AML-193 (cell line): Measurements from ENCODE around the gene LARP4B.

Experiments
- DNase-seq, 2 experiments: peaks; one replicate each; lab custom pipeline; 2025; lab: John Stamatoyannopoulos, UW

The LARP4B gene

DNA sequence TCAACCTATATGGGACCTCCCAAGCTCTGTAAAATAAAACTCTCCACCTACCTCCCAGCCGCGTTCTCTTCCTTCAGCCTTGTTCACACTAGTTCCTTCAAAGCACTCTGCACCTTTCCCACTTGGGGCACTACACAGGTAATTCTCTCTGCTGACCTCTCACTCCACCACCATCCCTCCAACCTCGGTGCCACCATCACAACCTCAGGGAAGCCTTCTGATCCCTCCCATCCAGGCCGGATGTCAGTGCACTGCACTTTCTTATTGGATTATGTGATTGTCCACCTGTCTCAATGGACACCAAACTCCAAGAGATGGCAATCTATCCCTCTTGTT is 7.0 kb downstream of the LARP4B start:
- no peak for DNase-seq

DNA sequence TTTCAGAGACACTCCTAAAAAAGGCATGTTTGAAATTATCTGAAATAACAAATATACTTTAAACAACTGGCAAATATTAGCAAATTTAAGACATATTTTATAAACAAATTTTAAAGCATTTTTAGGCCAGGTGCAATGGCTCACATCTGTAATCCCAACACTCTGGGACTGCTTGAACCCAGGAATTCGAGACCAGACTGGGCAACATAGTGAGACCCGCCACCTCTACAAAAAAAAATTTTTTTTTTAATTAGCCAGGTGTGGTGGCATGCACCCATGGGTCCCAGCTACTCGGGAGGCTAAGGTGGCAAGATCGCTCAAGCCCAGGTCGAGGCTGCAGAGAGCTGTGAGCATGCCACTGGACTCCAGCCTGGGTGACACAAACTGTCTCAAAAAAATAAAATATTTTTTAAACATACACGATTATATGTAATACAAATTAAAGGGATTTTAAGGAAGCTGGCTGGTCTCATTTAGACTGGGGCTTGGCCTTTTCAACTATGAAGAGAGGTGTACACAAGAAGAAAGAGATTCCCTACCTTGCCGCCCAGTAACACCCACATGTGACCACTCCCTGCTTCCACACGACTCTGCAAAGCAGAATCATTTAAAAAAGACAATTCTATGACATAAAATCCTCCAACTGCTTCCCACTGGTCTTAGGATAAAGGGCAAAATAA is 7.5 kb downstream of the LARP4B start:
- no peak for DNase-seq

DNA sequence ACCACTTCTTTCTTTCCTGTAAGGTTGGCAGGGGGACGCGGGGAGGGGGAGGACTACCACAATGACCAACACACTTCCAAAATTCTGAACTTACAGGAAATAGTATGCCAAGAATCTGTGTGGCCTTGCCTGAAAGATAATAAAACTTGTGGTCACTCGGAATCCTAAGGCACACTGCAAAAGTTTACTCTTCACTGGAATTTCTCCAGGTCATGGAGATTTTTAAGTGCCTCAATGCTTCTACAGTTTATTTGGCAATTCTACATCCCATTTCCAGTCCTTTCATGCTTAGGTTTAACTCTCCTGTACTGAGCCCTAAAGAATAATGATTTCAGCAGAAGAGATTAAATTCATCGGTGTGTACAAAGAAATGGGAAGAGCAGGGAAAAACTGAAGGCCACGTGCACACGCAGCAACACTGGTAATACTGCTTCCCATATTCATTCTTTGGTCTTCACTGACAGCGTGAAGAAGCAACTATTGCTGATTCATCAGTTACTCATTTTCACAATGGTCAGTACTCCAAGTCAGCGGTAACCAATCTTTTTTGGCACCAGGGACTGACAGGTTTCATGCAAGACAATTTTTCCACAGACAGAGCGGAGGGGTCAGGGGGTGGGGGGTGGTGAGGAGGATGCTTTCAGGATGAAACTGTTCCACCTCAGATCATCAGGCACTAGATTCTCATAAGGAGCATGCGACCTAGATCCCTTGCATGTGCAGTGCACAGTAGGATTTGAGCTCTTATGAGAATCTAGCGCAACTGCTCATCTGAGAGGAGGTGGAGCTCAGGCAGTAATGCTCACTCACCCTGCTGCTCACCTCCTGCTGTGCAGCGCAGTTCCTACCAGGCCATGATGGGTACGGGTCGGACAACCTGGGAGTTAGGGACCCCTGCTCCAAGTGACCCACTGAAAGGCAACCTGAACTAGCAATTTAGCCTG is 9.8 kb downstream of the LARP4B start:
- DNase-seq, result no peak

DNA sequence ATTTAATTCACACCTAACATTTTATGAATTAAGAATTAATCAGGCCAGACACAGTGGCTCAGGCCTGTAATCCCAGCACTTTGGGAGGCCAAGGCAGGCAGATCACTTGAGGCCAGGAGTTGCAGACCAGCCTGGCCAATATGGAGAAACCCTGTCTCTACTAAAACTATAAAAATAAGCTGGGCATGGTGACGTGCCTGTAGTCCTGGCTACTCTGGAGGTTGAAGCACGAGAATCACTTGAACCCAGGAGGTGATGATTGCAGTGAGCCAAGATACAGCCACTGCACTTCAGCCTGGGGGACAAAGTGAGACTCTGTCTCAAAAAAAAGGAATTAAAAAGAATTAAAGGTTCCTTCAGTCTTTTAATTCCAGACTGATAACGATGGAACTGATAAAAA is 11.1 kb downstream of the LARP4B start:
- no peak for DNase-seq

DNA sequence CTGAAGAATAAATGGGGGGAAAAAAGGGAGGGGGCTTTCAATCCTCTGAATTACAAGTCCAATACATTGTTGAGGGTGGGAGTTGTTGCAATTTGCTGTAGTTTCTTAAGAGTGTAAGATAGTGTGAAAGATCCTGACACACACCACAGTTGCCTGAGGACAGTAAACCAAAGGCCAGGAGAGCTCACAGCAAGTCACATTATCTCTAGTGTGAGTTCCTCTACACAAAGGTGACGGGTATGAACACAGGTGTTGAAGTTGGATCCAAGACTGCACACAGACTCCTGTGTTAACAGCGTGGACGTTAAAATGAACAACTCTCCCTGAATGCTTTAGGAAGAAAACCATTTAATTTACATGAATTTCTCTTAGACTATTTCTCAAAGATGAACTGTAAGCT is 12.0 kb downstream of the LARP4B start:
- DNase-seq, result no peak

DNA sequence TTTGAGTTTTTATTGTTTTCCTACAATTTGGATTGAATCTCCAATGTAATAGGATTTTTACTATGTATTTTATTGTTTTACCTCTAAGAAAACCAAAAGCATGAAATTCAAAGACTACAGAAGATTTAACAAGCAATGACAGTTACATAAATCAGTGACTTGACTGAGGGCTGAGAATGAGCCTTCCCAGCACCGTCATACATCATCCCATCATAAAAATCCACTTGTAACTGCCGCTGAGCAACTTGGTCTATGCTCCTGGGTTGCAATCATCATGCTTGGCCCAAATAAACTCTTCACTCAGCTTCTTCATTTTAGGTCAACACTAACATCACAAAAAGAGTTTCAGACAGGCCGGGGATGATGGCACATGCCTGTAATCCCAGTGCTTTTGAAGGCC is 13.5 kb downstream of the LARP4B start:
- DNase-seq, result no peak

DNA sequence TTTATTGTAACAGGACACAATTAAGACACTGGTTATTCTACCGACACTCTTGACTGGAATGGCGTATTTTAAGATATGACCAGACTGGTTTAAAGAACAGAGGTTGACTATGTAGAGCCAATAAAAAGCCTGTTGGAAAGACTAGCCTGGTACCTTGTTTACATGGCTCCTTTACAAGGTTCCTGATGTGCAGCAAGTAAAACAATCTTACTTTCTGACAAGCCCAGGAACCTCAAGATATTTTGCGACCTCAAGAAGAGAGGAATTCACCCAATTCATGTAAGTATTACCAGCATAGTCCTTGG is 14.1 kb downstream of the LARP4B start:
- no peak for DNase-seq

DNA sequence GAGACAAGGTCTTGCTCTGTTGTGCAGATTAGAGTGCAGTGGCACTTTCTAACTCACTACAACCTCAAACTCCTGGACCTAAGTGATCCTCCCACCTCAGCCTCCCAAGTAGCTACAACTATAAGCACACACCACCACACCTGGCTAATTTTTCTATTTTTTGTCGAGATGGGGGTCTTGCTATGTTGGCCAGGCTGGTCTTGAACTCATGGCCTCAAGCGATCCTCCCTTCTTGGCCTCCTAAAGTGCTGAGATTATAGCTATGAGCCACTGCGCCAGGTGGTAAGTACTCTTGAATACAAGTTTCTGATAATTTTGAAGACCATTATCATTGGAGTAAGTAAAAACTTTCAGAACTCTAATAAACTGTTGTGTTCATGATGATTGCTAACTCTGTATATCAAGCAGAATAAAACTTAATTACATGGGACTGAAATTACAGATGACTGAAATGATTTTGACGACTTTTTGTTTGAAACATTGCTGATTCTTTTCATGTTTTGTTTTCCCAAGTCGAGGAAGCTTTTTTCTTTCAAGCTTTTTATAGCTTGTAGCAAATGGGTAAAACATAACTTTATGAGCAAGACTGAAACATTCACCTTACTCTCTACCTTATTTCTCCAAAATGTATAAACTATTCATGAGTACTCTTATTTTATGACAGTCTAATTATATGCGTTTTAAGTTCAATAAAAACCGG is 14.6 kb downstream of the LARP4B start:
- DNase-seq, result no peak

DNA sequence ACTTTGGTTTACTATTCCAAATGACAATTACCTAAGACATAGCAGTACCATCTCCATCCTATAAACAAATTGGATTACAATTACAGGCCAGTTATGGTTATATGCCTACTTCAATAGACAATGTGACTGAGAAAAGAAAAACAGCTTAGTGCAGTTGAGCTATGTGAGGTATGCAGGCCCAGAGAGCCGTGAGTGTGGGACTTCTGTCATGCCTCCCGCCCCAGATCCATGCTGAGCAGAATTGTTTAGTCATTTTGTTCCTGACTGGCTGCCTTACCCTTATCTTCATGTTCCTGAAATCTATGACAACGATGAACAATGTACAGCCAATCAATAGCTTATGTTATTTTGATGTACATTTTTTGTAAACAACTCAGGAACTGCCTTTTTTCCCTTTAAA is 21.7 kb downstream of the LARP4B start:
- DNase-seq, result no peak

DNA sequence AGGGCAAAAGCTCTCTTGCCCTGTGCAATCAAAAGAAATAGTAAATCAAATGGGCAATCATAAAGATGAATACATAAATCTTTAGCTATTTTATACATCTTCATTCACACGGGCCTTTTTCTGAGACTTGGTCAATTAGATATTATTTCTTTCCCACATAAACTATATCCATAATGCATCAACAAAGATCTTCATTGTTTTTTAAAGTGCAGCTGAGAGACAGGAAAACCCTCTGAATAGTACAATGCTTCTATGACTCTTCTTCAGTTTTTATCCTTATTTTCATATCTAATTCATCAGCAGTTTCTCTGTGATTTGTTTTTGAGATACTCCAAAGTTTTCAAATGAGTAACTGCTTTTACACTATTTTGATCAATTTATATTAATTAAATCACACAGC is 25.5 kb downstream of the LARP4B start:
- DNase-seq, result no peak

DNA sequence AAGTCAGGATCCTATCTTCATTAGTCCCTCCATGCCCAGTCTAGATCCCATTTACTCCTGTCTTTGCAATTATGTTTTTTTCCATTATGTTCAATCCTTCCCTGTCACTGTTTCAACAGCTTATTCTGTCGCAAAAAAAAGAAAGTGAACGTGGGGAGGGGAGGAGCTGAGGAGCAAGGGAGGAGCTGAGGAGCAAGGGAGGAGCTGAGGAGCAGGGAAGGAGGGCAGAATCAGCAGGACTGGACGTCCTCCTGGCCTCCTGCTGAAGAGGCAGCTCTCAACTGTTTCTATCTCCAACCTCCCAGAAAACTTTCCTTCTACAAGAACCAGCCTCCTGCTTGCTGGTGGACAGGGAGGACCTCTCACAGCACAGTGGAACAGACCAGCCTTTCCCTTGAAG is 26.0 kb downstream of the LARP4B start:
- no peak for DNase-seq

DNA sequence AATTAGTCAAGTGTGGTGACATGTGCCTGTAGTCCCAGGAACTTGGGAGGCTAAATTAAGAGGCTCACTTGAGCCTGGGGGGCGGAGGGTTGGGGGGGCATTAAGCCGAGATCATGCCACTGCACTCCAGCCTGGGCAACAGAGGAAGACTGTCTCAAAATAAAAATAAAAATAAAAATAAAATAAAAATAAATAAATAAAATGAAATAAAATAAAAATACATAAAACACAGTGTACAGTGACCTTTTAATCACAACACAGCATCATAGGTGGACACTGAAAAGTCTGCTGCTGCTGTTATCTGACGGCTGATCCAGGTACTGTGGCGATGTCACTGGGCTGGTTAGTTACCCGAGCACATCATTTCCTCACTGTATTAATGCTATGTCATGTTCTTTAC is 27.1 kb downstream of the LARP4B start:
- no peak for DNase-seq

DNA sequence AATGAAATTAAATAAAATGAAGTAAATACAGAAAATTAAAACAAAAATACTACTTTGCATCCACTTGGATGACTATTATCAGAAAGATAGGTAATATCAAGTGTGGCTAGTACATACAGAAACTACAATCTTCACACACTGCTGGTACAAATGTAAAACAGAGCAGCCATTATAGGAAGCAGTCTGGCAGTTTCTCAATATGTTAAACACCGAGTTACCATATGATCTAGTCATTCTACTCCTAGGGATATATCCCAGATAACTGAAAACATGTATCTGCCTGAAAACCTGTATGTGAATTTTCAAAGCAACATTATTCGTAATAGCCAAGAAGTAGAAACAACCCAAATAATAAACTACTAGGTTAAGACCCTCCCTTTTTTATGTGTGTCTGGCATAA is 33.4 kb downstream of the LARP4B start:
- no peak for DNase-seq

DNA sequence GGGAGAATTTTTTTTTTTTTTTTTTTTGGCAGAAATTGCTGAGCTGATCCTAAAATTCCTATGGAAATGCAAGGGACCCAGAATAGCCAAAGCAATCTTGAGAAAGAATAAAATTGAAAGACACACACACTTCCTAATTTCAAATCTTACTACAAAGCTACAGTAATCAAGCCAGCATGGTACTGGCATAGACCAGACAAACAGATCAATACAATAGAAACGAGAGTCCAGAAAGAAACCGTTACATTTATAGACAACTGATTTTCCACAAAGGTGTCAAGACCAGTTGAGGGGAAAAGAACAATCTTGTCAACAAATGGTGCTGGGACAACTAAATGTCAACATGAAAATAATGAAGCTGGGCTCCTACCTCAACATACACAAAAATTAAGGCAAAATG is 34.5 kb downstream of the LARP4B start:
- no peak for DNase-seq

DNA sequence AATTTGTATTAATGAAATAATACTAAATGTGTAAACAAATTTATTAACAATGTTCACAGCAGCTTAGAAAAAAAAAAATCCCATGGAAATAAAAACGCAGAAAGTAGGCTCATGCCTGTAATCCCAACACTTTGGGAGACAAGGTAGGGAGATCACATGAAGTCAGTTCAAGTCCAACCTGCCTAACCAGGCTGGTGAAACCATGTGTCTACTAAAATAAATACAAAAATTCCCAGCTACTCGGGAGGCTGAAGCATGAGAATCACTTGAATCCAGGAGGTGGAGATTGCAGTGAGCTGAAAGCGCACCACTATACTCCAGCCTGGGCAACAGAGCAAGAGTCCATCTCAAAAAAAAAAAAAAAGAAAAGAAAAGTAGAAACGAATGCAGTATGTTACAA is 36.2 kb downstream of the LARP4B start:
- DNase-seq, result no peak

DNA sequence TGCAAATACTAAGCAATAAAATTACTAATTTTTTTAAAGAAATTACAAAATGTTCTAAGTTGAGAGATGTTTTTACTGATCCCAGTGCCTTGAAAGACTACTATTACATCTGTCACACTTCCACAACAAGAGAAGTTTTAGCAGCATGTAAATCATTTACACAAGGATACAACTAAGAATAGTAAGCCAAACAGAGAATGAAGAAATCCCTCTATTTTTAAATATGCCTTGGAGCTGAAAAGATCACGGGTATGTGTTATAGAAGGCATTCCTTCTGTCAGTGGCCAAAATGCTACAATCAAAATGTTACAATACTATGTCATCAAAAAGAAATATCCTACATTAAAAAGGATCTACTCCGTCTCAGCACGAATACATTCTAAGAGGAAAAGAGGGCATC is 52.6 kb downstream of the LARP4B start:
- DNase-seq, result no peak

DNA sequence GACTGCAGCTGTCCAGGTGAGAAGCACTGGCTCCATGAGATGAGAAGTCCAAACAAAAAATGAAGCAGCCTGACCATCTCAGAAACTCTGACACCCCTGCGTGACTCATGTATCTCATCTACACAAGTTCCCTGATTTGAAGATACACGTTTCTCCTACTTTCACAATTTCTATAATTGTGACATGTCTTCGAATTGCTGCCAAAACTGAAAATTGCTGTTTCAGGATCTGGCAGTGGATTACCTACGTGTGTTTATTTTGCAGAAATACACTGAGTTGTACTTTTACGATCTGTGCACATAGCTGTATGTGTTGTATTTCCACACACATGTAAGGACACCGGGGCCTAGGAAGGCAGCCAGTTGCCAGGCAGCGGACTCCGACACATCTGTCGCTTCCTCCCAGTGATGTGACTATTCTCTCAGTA is 53.2 kb downstream of the LARP4B start:
- DNase-seq, result no peak

DNA sequence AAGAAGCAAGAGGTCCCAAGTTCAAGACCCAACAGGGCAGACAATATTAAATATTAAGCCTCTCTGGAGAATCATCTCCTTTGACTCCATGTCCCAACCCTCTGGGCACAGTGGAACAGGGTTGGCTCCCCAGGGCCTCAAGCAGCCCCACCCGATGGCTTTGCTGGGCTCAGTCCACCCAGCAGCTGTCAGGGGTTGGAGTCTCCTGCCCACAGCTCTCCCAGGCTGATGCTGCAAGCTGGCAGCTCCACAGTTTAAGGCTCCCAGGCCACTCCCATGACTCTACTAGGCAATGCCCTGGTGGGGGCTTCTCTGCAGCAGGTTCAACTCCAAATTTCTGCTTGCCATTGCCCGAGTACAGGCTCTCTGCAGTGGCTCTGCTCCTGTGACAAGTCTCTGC is 55.1 kb downstream of the LARP4B start:
- DNase-seq, result no peak

DNA sequence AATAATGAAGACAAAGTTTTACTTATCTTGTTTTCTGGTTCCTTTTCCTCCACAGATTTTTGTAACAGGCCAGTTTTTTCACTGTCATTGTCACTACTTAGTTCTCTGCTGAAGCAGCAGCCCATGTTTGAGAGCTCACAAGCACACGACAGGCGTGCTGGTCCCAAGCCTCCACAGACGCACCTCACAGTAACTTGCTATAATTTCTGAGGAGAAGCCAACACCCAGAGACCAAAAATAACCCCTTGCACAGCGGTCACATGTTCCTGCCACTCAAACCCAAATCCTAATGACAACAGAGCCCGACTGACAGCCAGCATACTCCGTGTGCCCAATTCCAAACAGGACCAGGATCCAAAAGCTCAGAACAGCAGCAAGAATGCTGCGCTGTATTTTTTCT is 58.5 kb downstream of the LARP4B start:
- DNase-seq, result no peak

DNA sequence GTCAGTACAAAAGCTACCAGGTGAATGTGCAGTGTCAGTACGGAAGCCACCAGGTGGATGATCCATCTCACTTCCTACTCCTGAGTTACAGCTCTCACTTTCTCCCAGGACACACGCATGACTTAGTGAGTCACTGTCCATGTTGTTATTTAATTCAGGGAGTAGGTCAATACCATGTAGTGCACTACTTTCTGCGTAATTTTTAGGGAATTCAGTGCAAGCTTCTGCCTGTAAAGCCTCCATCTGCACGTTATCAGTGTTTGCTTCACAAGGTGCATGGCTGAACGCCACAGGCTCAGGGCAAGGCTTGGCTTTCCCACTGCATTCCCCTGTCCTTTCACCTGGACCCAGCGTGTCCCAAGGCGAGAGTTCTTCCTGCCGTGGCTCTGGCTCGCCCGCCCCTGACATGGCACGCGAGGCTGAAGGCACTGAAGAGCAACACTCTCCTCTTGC is 59.5 kb downstream of the LARP4B start:
- DNase-seq, result no peak

DNA sequence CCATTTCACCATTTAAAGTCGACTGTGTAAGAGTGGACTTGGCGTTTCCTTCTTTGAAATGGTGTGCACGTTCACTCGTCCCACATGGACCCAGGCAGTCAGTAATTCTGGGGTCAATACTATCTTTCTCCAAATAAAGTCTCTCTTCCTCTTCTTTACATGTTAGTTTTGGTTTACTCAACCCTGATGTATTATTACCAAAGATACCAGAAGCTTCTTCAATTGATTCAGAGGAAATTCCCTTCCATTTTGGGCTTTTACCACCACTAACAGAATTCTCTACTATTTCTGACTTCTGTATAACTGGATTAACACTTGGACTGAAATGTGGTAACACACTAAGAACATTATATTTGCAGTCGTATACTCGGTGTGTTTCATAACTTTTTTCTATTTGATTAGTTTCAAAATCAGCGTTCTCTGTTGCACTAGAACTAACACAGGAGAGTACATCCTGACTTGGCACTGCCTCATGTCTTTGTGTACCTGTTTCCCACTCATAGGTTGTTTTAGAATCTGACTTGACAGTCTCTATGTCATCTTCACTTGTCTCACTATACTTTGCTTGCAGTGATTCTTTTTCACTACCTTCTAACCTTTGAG is 60.8 kb downstream of the LARP4B start:
- DNase-seq, result no peak

DNA sequence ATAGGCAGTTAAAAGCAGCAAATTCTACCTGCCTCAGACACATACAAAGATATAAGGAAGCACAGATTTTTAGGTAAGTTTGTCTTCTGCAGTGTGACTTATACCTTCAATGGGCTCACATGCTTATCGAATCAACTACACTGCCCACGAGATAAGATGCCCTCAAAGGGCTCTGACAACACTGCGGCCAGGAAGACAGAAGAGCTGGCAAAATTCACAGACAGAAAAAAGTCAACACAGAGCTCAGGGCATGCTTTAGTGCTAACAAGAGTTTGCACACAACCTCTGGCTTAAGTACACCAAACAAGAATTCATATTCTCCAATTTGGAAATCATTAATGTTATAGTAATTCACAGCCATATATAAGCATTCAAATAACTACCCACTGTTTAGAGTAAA is 62.3 kb downstream of the LARP4B start:
- no peak for DNase-seq

DNA sequence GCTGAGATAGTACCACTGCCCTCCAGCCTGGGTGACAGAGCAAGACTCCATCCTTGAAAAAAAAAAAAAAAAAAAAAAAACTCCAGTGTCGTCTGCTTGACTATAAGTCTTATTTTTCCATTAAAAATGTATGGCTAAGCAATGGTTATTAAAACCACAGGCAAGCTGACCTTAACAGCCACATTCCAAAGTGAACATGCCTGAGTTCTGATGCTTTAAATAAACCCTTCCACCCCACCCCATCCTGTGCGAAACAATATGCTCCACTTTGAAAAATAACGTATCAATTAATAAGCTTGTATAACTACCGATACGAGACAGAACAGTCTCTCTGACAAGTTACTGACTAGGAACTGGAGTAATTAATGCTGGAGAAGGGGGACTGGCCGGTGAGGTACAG is 63.7 kb downstream of the LARP4B start:
- no peak for DNase-seq
